Suppressor macrophage (primary cell): ENCODE results near the gene CD40LG.

Experiments used
- DNase-seq, 4 experiments: peaks; one replicate each; pipeline ENCODE4 v3.0.0-alpha.2; 2020 to 2022
- total RNA-seq, 17 experiments: gene quantifications; one replicate each; lab custom pipeline; 2026; ENCODE audit warnings: mixed read lengths in 6 of 17, inconsistent platforms in 3 of 17; lab: John Stamatoyannopoulos, UW

The CD40LG gene
- total RNA-seq = 0 to 1.7 (median 0) reads per million in 17 experiments

GRCh38 chrX:136647677-136648360, at the start of gene CD40LG:
Gene CD40LG (plus strand): TSS chrX:136648158. CDS start chrX:136648249, 91 bp downstream.
- DNase-seq = no peak

- DNase-seq = no peak
These were observed 49.3 kb upstream of the CD40LG start for GRCh38 chrX:136598631-136599030.

- DNase-seq = no peak
These were observed 47.9 kb upstream of the CD40LG start for GRCh38 chrX:136600059-136600458.

GRCh38 chrX:136607236-136607635, 40.7 kb upstream of the CD40LG start:
- no peak for DNase-seq

GRCh38 chrX:136608295-136608933, 39.5 kb upstream of the CD40LG start:
- DNase-seq = peak; percentile 42 to 64 (median 55)

- no peak for DNase-seq
These were observed 30.8 kb upstream of the CD40LG start for GRCh38 chrX:136616987-136617685.

- peak in 1 of 4 experiments; percentile 1 for DNase-seq
These were observed 28.0 kb upstream of the CD40LG start for GRCh38 chrX:136619899-136620505.

- DNase-seq = no peak
These were observed 27.2 kb upstream of the CD40LG start for GRCh38 chrX:136620780-136621179.

- no peak for DNase-seq
These were observed 25.4 kb upstream of the CD40LG start for GRCh38 chrX:136622568-136622967.

- DNase-seq = no peak
These were observed 24.6 kb upstream of the CD40LG start for GRCh38 chrX:136623396-136623795.

- no peak for DNase-seq
These were observed 22.7 kb upstream of the CD40LG start for GRCh38 chrX:136625246-136625645.

- no peak for DNase-seq
These were observed 21.7 kb upstream of the CD40LG start for GRCh38 chrX:136626237-136626636.

- DNase-seq = no peak
These were observed 21.1 kb upstream of the CD40LG start for GRCh38 chrX:136626891-136627290.

- no peak for DNase-seq
These were observed 20.5 kb upstream of the CD40LG start for GRCh38 chrX:136627409-136627808.

- no peak for DNase-seq
These were observed 18.7 kb upstream of the CD40LG start for GRCh38 chrX:136629084-136629750.

GRCh38 chrX:136630881-136631280, 17.1 kb upstream of the CD40LG start:
- DNase-seq = no peak

GRCh38 chrX:136635235-136635634, 12.7 kb upstream of the CD40LG start:
- DNase-seq = no peak

GRCh38 chrX:136636121-136636520, 11.8 kb upstream of the CD40LG start:
- DNase-seq = no peak

- peak in 3 of 4 experiments; percentile 3 to 22 (median 11) for DNase-seq
These were observed 8.3 kb upstream of the CD40LG start for GRCh38 chrX:136639506-136640176.

GRCh38 chrX:136643243-136643642, 4.7 kb upstream of the CD40LG start:
- no peak for DNase-seq

GRCh38 chrX:136646602-136647239, 1.2 kb upstream of the CD40LG start:
- DNase-seq = no peak
